ENCODE measurements around the gene CALB2.

Gene CALB2

DNA sequence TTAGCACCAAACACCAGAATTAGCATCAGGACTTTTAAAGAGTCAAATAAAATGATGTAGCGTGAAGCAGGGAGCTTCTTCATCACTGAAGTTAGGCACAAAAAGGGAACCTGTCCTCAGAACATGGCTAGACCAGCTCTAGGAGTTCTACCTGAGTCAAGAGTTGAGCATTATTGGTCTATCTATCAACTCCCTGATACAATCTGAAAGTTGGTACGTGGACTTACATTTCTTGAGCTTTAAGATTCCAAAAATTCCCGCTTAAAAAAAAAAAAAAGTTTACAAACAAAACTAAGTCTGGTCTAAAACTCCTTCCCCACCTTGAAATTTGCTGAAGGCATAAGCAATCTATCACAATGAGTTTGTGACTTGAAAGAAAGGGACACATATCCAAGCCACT, 71.1 kb downstream of the CALB2 start:
- no peak for DNase-seq

DNA sequence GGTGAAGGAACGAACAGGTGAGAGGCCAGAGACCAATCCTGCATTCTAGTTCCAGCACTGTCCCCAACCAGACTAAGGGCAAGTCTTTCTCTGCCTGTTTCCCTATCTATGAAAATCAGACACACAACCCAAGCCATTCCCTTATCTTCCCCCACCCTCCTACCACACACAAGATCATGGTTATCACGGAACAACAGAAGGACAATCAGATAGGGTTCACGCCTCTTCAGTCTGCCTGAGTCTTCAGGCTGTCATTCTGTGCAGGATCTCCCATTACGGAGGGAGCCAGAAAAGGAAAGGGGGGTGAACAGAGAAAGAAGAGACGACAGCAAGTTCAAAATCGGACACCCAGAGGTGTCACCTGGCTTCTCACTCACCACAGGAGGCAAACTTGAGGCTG, 72.2 kb downstream of the CALB2 start:
- peak; percentile 14 for DNase-seq

DNA sequence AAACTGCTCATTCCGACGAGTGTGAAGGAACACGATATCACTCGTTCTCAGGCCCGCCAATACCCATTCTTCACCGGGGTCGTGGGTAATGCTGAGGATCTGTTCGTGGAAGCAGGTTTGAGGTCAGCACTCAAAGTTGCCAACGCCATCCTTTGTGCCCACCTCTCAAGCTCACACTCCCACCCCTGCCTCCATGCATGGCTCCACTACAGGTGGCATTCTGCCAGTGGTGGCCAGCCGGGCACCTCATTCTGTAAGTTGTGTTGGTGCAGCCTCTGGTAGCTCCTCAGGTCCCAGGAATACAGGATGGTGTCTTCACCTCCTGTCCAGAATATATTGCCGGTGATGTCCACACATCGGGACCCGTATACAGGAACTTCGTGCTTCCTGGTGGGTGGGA, 72.7 kb downstream of the CALB2 start:
- no peak for DNase-seq

DNA sequence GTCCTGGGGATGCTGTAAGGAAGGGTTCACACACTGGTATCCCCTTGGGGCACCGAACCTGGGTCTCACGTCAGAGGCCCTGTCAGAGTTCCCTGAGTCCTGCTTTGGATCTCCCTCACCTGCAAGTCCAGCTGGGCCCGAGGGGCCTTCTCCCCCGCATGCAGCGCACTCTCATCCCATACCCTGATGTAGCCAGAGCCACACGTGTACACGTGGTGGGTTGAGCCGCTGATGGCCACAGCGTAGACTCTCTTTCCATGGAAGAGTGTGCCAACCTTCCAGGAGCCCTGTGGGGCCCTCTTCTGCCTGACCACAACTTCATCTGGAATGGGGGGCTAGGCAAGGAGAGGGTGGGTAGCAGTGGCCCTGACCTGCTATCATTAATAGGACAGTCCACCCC, 73.5 kb downstream of the CALB2 start:
- DNase-seq: peak; percentile 47

DNA sequence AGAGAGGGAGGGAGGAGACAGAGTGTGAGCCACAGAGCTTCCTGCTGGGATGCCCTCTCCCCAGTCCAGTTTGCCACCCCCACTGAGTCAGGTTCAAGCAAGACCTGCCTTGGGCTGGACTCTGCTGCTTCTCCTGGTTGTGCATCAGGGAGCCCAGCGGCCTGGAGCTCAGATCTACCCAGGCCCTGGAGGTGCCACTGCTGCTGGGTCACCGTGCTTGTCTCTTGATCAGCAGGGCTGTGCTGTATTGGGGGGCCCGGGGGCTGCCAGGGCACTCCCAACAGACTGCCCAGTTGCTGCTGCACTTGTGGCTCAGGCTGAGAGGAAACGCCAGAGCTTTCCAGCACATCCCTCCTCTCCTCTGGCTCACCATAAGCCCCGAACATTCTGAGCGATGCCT, 74.4 kb downstream of the CALB2 start:
- peak; percentile 54 for DNase-seq

DNA sequence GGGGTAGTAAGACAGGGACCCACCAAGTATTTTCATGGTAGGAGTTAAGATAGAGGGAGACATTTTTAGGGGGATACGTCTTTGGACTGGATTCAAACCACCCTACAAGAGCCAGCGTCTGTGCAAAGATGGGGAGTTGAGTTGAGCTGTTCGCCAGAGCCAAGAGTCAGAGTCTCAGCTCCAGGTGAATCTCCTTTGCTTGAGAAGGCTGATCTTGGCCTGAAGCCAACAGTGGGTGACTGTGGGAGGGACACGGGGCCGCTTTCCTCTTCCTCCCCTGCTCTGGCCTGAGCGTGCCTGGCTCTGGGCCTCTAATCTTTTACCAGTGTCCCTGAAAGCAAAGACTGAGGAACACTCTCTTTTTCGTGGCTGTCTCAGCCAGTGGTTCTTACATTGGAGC, 78.0 kb downstream of the CALB2 start:
- DNase-seq: no peak

DNA sequence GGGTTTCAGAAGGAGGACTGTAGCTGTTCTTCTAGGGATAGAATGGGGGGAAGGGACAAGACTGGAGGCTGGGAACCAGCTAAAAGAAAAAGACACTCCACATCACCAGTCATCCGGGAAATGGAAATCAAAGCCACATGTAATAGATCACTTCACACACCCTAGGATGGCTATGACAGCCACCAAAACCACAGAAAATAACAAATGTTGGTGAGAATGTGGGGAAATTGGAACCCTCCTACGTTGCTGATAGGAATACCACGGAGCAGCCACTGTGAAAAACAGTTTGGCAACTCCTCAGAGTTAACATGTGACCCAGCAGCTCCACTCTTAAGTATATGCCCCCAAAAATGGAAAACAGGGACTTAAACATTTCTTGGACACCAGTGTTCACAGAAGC, 81.0 kb downstream of the CALB2 start:
- no peak for DNase-seq

Measured in activated effector memory CD4-positive, alpha-beta T cell treated with anti-CD3 and anti-CD28 coated beads, Interleukin-2, amount 50 U/mL, for 16 hours (primary cell).